Gastrocnemius medialis (tissue), 4 donors: Measurements from ENCODE around the gene STAG1. TPM values are rescaled to one million over a fixed set of nuclear protein-coding genes. Genes with fewer than 3 reads are reported as not detected.

Experiments used
- ATAC-seq, 2 donors: fragments of 150-250 bp; one replicate each; pipeline ENCODE4 v1.9.1; 2016
- DNase-seq, 2 donors: peaks; one replicate each; pipeline ENCODE4 v3.0.0-alpha.2; 2019
- H3K27ac ChIP-seq, 4 donors: fragments of 200-600 bp; sonication (generic); 1 replicate in 1 of 4; 2 replicates in 3 of 4; pipeline ENCODE4 v1.5.1; 2016 to 2018; ENCODE audit warnings: mild to moderate bottlenecking in 2 of 4, moderate library complexity in 1 of 4
- H3K27me3 ChIP-seq, 3 donors: fragments of 200-600 bp; sonication (generic) in 2 of 3; 1 replicate in 1 of 3; 2 replicates in 2 of 3; pipeline versions ENCODE4 v1.5.1 to v1.6.0; 2016 to 2019; ENCODE audit warnings: mild to moderate bottlenecking in 1 of 3, moderate library complexity in 1 of 3
- H3K36me3 ChIP-seq, 2 donors: fragments of 200-600 bp; sonication (generic) in 1 of 2; one replicate each; pipeline ENCODE4 v1.5.1; 2017 to 2018
- H3K4me1 ChIP-seq, 2 donors: fragments of 200-600 bp; sonication (generic) in 1 of 2; one replicate each; pipeline ENCODE4 v1.5.1; 2016 to 2017; ENCODE audit warnings: mild to moderate bottlenecking in 2 of 2
- H3K4me3 ChIP-seq, 4 donors: fragments of 200-600 bp; sonication (generic) in 3 of 4; 1 replicate in 1 of 4; 2 replicates in 3 of 4; pipeline ENCODE4 v1.5.1; 2016 to 2019; ENCODE audit warnings: mild to moderate bottlenecking in 2 of 4
- H3K9me3 ChIP-seq, 3 donors: fragments of 200-600 bp; sonication (generic) in 2 of 3; 1 replicate in 1 of 3; 2 replicates in 2 of 3; pipeline ENCODE4 v1.5.1; 2016 to 2019
- POLR2A ChIP-seq, 2 donors: fragments of 450-650 bp; IDR thresholded peaks; one replicate each; pipeline ENCODE4 v1.6.1; 2017; ENCODE audit warnings: antibody characterized with exemption in 2 of 2, mild to moderate bottlenecking in 2 of 2, moderate library complexity in 2 of 2
- in situ Hi-C, 4 donors: fragments of 200-750 bp; cut with MboI; loops; one replicate each; pipeline versions ENCODE4 v1.15.0 to v1.8.0; 2017; ENCODE audit warnings: low sequenced_read_pairs in 4 of 4
- intact Hi-C: fragments of 100-400 bp; cut with DNase I; formaldehyde crosslinking; loops from one replicate; pipeline ENCODE4 v1.15.1; 2023; ENCODE audit warnings: low total_unique reads
- total RNA-seq, 4 donors: library from RNA; depleted of rRNA; stranded (reverse); fragments of >200 nt; gene quantifications; one replicate each; pipeline versions ENCODE4 v1.1.0 to v1.2.3, GENCODE V29; 2016
- TF ChIP-seq, protein P1 (sequence below), 5 experiments: fragments of 450-650 bp in 3 of 5; fragments of 200-600 bp in 2 of 5; sonication (generic) in 2 of 5; IDR thresholded peaks in 4 of 5; conservative IDR thresholded peaks in 1 of 5; 1 replicate in 4 of 5; 2 replicates in 1 of 5; pipeline ENCODE4 v1.5.1; 2016 to 2019; ENCODE audit warnings: antibody characterized with exemption in 5 of 5, mild to moderate bottlenecking in 3 of 5, moderate library complexity in 3 of 5

The STAG1 gene
- total RNA-seq, 4 donors from 2014 or later = 22.2 to 26.2 (median 23.7) TPM

DNA sequence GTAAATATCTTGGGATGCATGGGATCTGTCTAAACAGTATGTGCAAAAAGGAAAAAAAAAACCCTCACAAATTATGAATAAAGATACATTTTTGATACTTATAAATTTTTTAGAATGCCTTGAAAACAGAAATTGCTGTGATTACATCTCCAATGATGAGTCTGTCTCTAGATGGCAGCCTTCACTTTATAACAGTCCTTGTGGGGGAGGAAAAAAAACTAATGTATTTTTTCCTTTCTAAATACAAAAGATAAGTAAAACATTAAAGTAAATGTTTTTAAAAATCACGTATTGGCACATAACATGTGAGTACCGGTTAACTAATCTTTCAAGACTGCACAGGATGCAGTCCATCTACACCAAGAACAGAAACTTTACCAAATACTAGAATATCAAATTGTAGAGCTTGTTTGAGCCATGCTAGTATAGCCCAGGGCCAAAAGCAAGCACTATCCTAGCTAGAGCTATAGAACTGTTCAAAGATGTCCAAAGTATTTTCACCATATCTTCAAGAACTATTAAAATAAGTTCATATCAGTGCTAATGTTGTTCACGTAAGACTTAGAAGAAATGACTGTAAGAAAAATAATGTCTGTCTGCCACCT, 206.4 kb downstream of the STAG1 start:
- DNase-seq (no peak), ATAC-seq (no peak)
- H3K27ac ChIP-seq = no peak overlapping the region
- no peaks in the 10 kb centered on the region for H3K36me3 ChIP-seq
- no peak overlapping the region for H3K4me3 ChIP-seq
- H3K9me3 ChIP-seq = no peaks in the 10 kb centered on the region
- H3K27me3 ChIP-seq = no peaks in the 10 kb centered on the region
- no peak for TF ChIP-seq POLR2A (IDR thresholded peaks at IDR 0.05)
- TF ChIP-seq, protein P1, sequence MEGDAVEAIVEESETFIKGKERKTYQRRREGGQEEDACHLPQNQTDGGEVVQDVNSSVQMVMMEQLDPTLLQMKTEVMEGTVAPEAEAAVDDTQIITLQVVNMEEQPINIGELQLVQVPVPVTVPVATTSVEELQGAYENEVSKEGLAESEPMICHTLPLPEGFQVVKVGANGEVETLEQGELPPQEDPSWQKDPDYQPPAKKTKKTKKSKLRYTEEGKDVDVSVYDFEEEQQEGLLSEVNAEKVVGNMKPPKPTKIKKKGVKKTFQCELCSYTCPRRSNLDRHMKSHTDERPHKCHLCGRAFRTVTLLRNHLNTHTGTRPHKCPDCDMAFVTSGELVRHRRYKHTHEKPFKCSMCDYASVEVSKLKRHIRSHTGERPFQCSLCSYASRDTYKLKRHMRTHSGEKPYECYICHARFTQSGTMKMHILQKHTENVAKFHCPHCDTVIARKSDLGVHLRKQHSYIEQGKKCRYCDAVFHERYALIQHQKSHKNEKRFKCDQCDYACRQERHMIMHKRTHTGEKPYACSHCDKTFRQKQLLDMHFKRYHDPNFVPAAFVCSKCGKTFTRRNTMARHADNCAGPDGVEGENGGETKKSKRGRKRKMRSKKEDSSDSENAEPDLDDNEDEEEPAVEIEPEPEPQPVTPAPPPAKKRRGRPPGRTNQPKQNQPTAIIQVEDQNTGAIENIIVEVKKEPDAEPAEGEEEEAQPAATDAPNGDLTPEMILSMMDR (IDR thresholded peaks at IDR 0.05 in 4 of 5, conservative IDR thresholded peaks at IDR 0.05 in 1 of 5) = no peak
- intact Hi-C loops = loop anchor here (5.0 kb wide), 1 partner anchor 207 kb away; the partner anchor contains the start of gene STAG1
- no peaks in the 10 kb centered on the region for H3K4me1 ChIP-seq
- in situ Hi-C loops = no loop called here

GRCh38 chr3:136544532-136544931, 207.6 kb downstream of the STAG1 start:
- intact Hi-C loops (no loop called here), in situ Hi-C loops (no loop called here)
- ATAC-seq (peak in 1 of 2 donors; percentile 12), DNase-seq (no peak)
- Histone ChIP-seq H3K4me3 (no peak overlapping the region), H3K9me3 (no peaks in the 10 kb centered on the region), H3K27ac (no peak overlapping the region), H3K4me1 (no peaks in the 10 kb centered on the region), H3K36me3 (no peaks in the 10 kb centered on the region), H3K27me3 (no peaks in the 10 kb centered on the region)
- TF ChIP-seq, protein P1 (IDR thresholded peaks at IDR 0.05 in 4 of 5, conservative IDR thresholded peaks at IDR 0.05 in 1 of 5) = no peak
- no peak for TF ChIP-seq POLR2A (IDR thresholded peaks at IDR 0.05)

DNA sequence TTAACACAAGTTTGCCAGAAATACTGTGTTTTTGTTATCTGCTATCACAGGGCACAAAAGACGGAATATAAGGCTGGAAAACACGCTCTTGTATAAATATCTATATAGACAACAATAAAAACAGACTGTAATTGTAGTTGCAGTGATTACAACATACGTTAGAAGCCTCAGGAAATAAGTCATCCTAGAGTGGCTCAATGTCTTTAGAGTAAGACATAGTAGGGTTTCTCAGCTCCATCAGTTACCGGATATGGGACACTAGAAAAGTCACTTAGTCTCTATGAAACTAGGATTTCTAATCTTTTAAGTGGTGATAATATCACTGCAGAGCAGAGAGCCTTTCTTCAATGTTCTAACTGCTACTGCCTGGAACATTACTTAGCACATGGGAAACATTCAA, 208.8 kb downstream of the STAG1 start:
- H3K27me3 ChIP-seq = no peaks in the 10 kb centered on the region
- intact Hi-C loops (no loop called here), in situ Hi-C loops (no loop called here)
- H3K9me3 ChIP-seq = no peaks in the 10 kb centered on the region
- ATAC-seq (no peak), DNase-seq (no peak)
- no peaks in the 10 kb centered on the region for H3K4me1 ChIP-seq
- H3K36me3 ChIP-seq = no peaks in the 10 kb centered on the region
- TF ChIP-seq, protein P1 (IDR thresholded peaks at IDR 0.05 in 4 of 5, conservative IDR thresholded peaks at IDR 0.05 in 1 of 5) = no peak
- no peak for TF ChIP-seq POLR2A (IDR thresholded peaks at IDR 0.05)
- H3K27ac ChIP-seq = no peak overlapping the region
- H3K4me3 ChIP-seq = no peak overlapping the region

GRCh38 chr3:136535906-136536305, 216.3 kb downstream of the STAG1 start:
- intact Hi-C loops (no loop called here), in situ Hi-C loops (no loop called here)
- H3K4me3 ChIP-seq = no peak overlapping the region

More at GRCh38 chr3:136535906-136536305, 216.3 kb downstream of the STAG1 start:
- H3K9me3 ChIP-seq = no peaks in the 10 kb centered on the region
- no peaks in the 10 kb centered on the region for H3K4me1 ChIP-seq
- no peak for DNase-seq
- no peak overlapping the region for H3K27ac ChIP-seq
- no peak for ATAC-seq
- H3K27me3 ChIP-seq = no peaks in the 10 kb centered on the region
- no peaks in the 10 kb centered on the region for H3K36me3 ChIP-seq
- TF ChIP-seq, protein P1 (IDR thresholded peaks at IDR 0.05 in 4 of 5, conservative IDR thresholded peaks at IDR 0.05 in 1 of 5) = no peak
